WTC11 (cell line): ENCODE measurements around the gene NUCB2. TPM values are rescaled to one million over a fixed set of nuclear protein-coding genes. Genes with fewer than 3 reads are reported as not detected.

Source experiments
- ATAC-seq: fragments of 200-7000 bp; cut with Tn5 transposase; 2 replicates; pipeline ENCODE4 v1.10.0; 2021; ENCODE audit warnings: mild to moderate bottlenecking, moderate library complexity
- CTCF ChIA-PET: fragments of 300-600 bp; sonication (Branson Sonifier 250); formaldehyde crosslinking; loops from one replicate; lab custom pipeline; 2021; ENCODE audit warnings: antibody characterized with exemption; lab: Charles Lee
- POLR2A ChIA-PET: fragments of 350-600 bp; sonication (Branson Sonifier 250); formaldehyde crosslinking; loops from one replicate; lab custom pipeline; 2021; ENCODE audit warnings: antibody characterized with exemption; lab: Charles Lee
- DNase-seq: peaks from one replicate; pipeline ENCODE4 v3.0.0; 2021; ENCODE audit warnings: low spot score
- H3K27ac Mint-ChIP-seq: 2 replicates; pipeline ENCODE4 v1.8.0; 2021; ENCODE audit warnings: mixed read lengths
- H3K27me3 Mint-ChIP-seq: 2 replicates; pipeline ENCODE4 v1.8.0; 2021; ENCODE audit warnings: low read depth, mild to moderate bottlenecking, moderate library complexity, mixed read lengths
- H3K36me3 Mint-ChIP-seq: 2 replicates; pipeline ENCODE4 v1.8.0; 2021; ENCODE audit warnings: mixed read lengths
- H3K4me1 Mint-ChIP-seq: 2 replicates; pipeline ENCODE4 v1.8.0; 2022; ENCODE audit warnings: mixed read lengths
- H3K4me3 Mint-ChIP-seq: 2 replicates; pipeline ENCODE4 v1.8.0; 2021; ENCODE audit warnings: mild to moderate bottlenecking, moderate library complexity, mixed read lengths
- H3K9me3 Mint-ChIP-seq: 2 replicates; pipeline ENCODE4 v1.8.0; 2021; ENCODE audit warnings: mixed read lengths
- FOXP1 ChIP-seq: sonication (generic); formaldehyde crosslinking; IDR thresholded peaks from 2 replicates; pipeline ENCODE4 v1.8.0; 2022; ENCODE audit warnings: missing genetic modification reagents, mild to moderate bottlenecking, moderate library complexity, borderline replicate concordance
- JUN ChIP-seq: sonication (generic); formaldehyde crosslinking; IDR thresholded peaks from 2 replicates; pipeline ENCODE4 v1.8.0; 2023; ENCODE audit warnings: mild to moderate bottlenecking, missing genetic modification reagents
- NR3C1 ChIP-seq: sonication (generic); formaldehyde crosslinking; conservative IDR thresholded peaks from 2 replicates; pipeline ENCODE4 v1.8.1; 2023; ENCODE audit warnings: low read depth, mild to moderate bottlenecking, missing genetic modification reagents
- RORB ChIP-seq: fragments of 250-450 bp; sonication (Bioruptor Pico); IDR thresholded peaks from 2 replicates; pipeline ENCODE4 v1.9.0; 2021; ENCODE audit warnings: mild to moderate bottlenecking
- SMAD4 ChIP-seq: sonication (generic); formaldehyde crosslinking; IDR thresholded peaks from 2 replicates; pipeline ENCODE4 v1.8.0; 2022; ENCODE audit warnings: mild to moderate bottlenecking, missing genetic modification reagents
- TCF7 ChIP-seq: sonication (generic); formaldehyde crosslinking; IDR thresholded peaks from 2 replicates; pipeline ENCODE4 v1.8.0; 2022; ENCODE audit warnings: mild to moderate bottlenecking, low read depth, missing genetic modification reagents, moderate library complexity
- TEAD4 ChIP-seq: sonication (generic); formaldehyde crosslinking; IDR thresholded peaks from 2 replicates; pipeline ENCODE4 v1.8.0; 2022; ENCODE audit warnings: mild to moderate bottlenecking, missing genetic modification reagents
- ZNF121 ChIP-seq: sonication (generic); formaldehyde crosslinking; IDR thresholded peaks from 2 replicates; pipeline ENCODE4 v1.8.0; 2023; ENCODE audit warnings: missing genetic modification reagents
- ZNF317 ChIP-seq: sonication (generic); formaldehyde crosslinking; IDR thresholded peaks from 2 replicates; pipeline ENCODE4 v1.8.1; 2023; ENCODE audit warnings: low read depth, mild to moderate bottlenecking, moderate library complexity, missing genetic modification reagents, borderline replicate concordance
- ZNF396 ChIP-seq: fragments of 250-450 bp; sonication (Bioruptor Pico); IDR thresholded peaks from 2 replicates; pipeline ENCODE4 v1.8.0; 2021; ENCODE audit warnings: mild to moderate bottlenecking, moderate library complexity, borderline replicate concordance
- ZNF423 ChIP-seq: fragments of 250-450 bp; sonication (Bioruptor Pico); IDR thresholded peaks from 2 replicates; pipeline ENCODE4 v2.1.2; 2022; ENCODE audit warnings: mild to moderate bottlenecking, moderate library complexity
- total RNA-seq: library from RNA; stranded (reverse); gene quantifications from 3 replicates; pipeline ENCODE4 v1.2.3, GENCODE V29; 2021
- TF ChIP-seq, protein P1 (sequence below): sonication (generic); formaldehyde crosslinking; conservative IDR thresholded peaks from 2 replicates; pipeline ENCODE4 v1.8.1; 2022; ENCODE audit warnings: mild to moderate bottlenecking, missing genetic modification reagents
- TF ChIP-seq, protein P2 (sequence below): sonication (generic); formaldehyde crosslinking; IDR thresholded peaks from 2 replicates; pipeline ENCODE4 v1.8.0; 2023; ENCODE audit warnings: mild to moderate bottlenecking, missing genetic modification reagents
- TF ChIP-seq, protein P3 (sequence below): sonication (generic); formaldehyde crosslinking; conservative IDR thresholded peaks from 2 replicates; pipeline ENCODE4 v1.8.1; 2023; ENCODE audit warnings: mild to moderate bottlenecking, low read depth, missing genetic modification reagents, moderate library complexity
- TF ChIP-seq, protein P4 (sequence below): sonication (generic); formaldehyde crosslinking; IDR thresholded peaks from 2 replicates; pipeline ENCODE4 v1.8.1; 2022; ENCODE audit warnings: low read depth, missing genetic modification reagents, borderline replicate concordance
- TF ChIP-seq, protein P5 (sequence below): sonication (generic); formaldehyde crosslinking; IDR thresholded peaks from 2 replicates; pipeline ENCODE4 v1.8.1; 2022; ENCODE audit warnings: low read depth, mild to moderate bottlenecking, moderate library complexity, missing genetic modification reagents, borderline replicate concordance

NUCB2 gene
- total RNA-seq, 1 experiment from 2014 or later, result 16.1 TPM

DNA sequence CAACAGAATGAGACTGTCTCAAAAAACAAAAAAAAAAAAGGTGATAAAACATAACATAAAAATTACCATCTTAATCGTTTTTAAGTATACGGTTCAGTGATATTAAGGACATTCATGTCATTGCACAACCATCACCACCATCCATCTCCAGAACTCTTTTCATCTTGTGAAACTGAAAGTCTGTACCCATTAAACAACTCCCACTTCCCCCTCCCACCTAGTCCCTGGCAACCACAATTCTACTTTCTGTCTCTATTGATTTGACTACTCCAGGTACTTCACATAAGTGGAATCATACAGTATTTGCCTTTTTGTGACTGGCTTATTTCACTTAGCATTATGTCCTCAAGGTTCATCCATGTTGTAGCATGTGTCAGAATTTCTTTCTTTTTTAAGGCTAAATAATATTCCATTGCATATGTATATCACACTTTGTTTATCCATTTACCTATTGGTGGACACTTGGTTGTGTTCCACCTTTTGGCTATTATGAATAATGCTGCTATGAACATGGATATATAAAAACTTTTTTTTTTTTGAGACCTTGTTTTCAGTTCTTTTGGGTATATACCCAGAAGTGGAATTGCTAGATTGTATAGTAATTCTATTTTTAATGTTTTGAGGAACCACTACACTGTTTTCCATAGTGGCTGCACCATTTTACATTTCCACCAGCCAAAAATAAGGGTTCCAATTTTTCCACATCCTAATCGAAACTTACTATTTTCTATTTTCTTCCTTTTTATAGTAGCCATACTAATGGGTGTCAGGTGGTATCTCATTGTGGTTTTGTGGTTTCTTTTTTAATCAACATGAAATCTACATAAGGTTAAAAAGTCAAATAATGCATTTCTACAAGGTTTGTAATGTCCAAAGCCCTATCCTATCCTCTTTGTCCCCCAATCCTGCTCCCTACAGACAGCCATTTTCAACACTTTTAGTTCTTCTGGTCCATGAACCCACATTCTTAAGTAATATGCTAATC is 45.4 kb upstream of the NUCB2 start:
- no peak for ATAC-seq
- Mint-ChIP-seq H3K36me3 (peaks cover 7% of the 10 kb centered on the region; the same call in 1 of the 2 replicates), H3K9me3 (no peaks in the 10 kb centered on the region), H3K27me3 (no peaks in the 10 kb centered on the region), H3K27ac (no peak overlapping the region), H3K4me3 (no peak overlapping the region), H3K4me1 (no peaks in the 10 kb centered on the region)
- TF ChIP-seq ZNF317 (no peak), ZNF121 (no peak), TCF7 (CRISPR knock-in tag) (no peak), ZNF396 (CRISPR knock-in tag) (no peak), SMAD4 (CRISPR knock-in tag) (no peak), NR3C1 (CRISPR knock-in tag) (no peak), ZNF423 (CRISPR knock-in tag) (no peak), FOXP1 (CRISPR knock-in tag) (no peak), JUN (no peak), TEAD4 (CRISPR knock-in tag) (no peak), RORB (CRISPR knock-in tag) (no peak)
- TF ChIP-seq, protein P1, sequence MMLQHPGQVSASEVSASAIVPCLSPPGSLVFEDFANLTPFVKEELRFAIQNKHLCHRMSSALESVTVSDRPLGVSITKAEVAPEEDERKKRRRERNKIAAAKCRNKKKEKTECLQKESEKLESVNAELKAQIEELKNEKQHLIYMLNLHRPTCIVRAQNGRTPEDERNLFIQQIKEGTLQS (CRISPR knock-in tag), result no peak
- TF ChIP-seq, protein P2, sequence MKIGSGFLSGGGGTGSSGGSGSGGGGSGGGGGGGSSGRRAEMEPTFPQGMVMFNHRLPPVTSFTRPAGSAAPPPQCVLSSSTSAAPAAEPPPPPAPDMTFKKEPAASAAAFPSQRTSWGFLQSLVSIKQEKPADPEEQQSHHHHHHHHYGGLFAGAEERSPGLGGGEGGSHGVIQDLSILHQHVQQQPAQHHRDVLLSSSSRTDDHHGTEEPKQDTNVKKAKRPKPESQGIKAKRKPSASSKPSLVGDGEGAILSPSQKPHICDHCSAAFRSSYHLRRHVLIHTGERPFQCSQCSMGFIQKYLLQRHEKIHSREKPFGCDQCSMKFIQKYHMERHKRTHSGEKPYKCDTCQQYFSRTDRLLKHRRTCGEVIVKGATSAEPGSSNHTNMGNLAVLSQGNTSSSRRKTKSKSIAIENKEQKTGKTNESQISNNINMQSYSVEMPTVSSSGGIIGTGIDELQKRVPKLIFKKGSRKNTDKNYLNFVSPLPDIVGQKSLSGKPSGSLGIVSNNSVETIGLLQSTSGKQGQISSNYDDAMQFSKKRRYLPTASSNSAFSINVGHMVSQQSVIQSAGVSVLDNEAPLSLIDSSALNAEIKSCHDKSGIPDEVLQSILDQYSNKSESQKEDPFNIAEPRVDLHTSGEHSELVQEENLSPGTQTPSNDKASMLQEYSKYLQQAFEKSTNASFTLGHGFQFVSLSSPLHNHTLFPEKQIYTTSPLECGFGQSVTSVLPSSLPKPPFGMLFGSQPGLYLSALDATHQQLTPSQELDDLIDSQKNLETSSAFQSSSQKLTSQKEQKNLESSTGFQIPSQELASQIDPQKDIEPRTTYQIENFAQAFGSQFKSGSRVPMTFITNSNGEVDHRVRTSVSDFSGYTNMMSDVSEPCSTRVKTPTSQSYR (CRISPR knock-in tag), result no peak
- TF ChIP-seq, protein P3, sequence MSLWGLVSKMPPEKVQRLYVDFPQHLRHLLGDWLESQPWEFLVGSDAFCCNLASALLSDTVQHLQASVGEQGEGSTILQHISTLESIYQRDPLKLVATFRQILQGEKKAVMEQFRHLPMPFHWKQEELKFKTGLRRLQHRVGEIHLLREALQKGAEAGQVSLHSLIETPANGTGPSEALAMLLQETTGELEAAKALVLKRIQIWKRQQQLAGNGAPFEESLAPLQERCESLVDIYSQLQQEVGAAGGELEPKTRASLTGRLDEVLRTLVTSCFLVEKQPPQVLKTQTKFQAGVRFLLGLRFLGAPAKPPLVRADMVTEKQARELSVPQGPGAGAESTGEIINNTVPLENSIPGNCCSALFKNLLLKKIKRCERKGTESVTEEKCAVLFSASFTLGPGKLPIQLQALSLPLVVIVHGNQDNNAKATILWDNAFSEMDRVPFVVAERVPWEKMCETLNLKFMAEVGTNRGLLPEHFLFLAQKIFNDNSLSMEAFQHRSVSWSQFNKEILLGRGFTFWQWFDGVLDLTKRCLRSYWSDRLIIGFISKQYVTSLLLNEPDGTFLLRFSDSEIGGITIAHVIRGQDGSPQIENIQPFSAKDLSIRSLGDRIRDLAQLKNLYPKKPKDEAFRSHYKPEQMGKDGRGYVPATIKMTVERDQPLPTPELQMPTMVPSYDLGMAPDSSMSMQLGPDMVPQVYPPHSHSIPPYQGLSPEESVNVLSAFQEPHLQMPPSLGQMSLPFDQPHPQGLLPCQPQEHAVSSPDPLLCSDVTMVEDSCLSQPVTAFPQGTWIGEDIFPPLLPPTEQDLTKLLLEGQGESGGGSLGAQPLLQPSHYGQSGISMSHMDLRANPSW (CRISPR knock-in tag), result no peak
- TF ChIP-seq, protein P4, sequence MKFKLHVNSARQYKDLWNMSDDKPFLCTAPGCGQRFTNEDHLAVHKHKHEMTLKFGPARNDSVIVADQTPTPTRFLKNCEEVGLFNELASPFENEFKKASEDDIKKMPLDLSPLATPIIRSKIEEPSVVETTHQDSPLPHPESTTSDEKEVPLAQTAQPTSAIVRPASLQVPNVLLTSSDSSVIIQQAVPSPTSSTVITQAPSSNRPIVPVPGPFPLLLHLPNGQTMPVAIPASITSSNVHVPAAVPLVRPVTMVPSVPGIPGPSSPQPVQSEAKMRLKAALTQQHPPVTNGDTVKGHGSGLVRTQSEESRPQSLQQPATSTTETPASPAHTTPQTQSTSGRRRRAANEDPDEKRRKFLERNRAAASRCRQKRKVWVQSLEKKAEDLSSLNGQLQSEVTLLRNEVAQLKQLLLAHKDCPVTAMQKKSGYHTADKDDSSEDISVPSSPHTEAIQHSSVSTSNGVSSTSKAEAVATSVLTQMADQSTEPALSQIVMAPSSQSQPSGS (CRISPR knock-in tag), result no peak
- TF ChIP-seq, protein P5, sequence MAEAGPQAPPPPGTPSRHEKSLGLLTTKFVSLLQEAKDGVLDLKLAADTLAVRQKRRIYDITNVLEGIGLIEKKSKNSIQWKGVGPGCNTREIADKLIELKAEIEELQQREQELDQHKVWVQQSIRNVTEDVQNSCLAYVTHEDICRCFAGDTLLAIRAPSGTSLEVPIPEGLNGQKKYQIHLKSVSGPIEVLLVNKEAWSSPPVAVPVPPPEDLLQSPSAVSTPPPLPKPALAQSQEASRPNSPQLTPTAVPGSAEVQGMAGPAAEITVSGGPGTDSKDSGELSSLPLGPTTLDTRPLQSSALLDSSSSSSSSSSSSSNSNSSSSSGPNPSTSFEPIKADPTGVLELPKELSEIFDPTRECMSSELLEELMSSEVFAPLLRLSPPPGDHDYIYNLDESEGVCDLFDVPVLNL (CRISPR knock-in tag), result no peak
- ChIA-PET POLR2A (no interaction called here), CTCF (interaction anchor here (1.2 to 1.6 kb wide), 3 partner anchors 36 to 299 kb away, joined by 3 to 7 read pairs (median 3); no protein-coding TSS in a partner anchor)
- no peak for DNase-seq
